ENCODE data around the gene ZNF165. TPM values are rescaled to one million over a fixed set of nuclear protein-coding genes. Genes with fewer than 3 reads are reported as not detected.
A peak's percentile ranks its signal among the peaks of the same experiment; 100 is the strongest.
"Not testable (repeated sequence)": the region's sequence is repeated elsewhere in the genome, so short reads cannot be mapped to it uniquely, and the experiment has no call there.

The ZNF165 gene
- total RNA-seq, 2 experiments from 2014 or later, result 5.1 to 5.5 TPM

- POLR2A ChIA-PET, result interaction anchor here (0.9 to 1.8 kb wide), 2 partner anchors 8 to 16 kb away, joined by 4 read pairs; no protein-coding TSS in a partner anchor
- no peaks in the 10 kb centered on the region for H3K36me3 ChIP-seq (ENCODE audit: insufficient read depth, low read length)
- H3K27ac ChIP-seq (ENCODE audit: low read depth in 1 of 2, low read length in 2 of 2), result no peak overlapping the region
- DNase-seq, result no peak
- H3K27me3 ChIP-seq (ENCODE audit: control insufficient read depth in 1 of 2, insufficient read depth in 2 of 2, low read length in 2 of 2), result peaks cover 4 to 9% of the 10 kb centered on the region in 2 experiments
- Mint-ChIP-seq H3K9me3 (peaks cover 25% of the 10 kb centered on the region), H3K27ac (no peak overlapping the region), H3K27me3 (peaks cover 22% of the 10 kb centered on the region), H3K4me3 (no peak overlapping the region), H3K4me1 (ENCODE audit: low read depth) (no peaks in the 10 kb centered on the region), H3K36me3 (ENCODE audit: low read depth) (peaks cover 50% of the 10 kb centered on the region)
- CTCF ChIA-PET, result no interaction called here
- peaks cover 4% of the 10 kb centered on the region for H3K4me1 ChIP-seq (ENCODE audit: insufficient read depth, low read length)
- no peak for ATAC-seq (ENCODE audit: poor library complexity)
- peaks cover 9 to 39% of the 10 kb centered on the region in 2 experiments for H3K9me3 ChIP-seq (ENCODE audit: control insufficient read depth in 1 of 2, insufficient read depth in 1 of 2, low read length in 2 of 2)
- H3K4me3 ChIP-seq (ENCODE audit: low read length), result no peak overlapping the region
- no peak for TF ChIP-seq CTCF (IDR thresholded peaks at IDR 0.05)
- intact Hi-C loops (cut with DNase I, micrococcal nuclease), result loop anchor here in 1 of 2 experiments (10.0 kb wide), 2 partner anchors 46 to 184 kb away; no protein-coding TSS in a partner anchor
Observed at GRCh38 chr6:28089054-28089453, 8.7 kb downstream of the ZNF165 start.

DNA sequence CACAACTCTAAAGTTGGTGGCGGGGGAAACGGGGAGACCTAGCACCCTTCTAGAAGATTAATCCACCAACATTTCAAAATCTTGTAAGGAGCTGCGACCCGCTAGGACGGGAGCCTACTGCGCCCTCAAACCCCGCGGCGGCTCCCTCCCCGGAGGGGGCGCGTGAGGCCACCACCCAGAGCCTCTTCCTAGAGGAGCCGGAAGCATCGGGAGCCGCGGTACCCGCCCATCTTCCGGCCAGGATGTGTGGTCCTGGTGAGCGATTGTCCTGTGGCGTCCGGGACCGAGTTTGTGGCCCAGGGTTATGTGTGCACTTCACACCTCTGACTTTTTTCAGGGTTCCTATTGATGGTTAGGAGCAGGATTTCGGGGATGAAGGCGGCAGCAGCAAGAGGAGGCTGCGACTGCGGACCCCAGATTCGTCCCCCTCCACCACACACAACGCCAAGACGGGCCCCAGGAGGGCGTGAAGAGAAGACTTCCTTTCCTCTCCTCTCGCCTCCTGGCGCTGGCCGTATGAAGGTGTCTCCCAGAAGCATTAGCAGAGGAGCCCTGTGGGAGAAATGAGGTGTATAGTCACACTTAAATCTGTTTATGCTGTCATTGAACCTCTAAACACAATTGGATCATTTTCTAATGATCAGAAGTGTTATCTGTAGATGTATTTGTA is 10.7 kb downstream of the ZNF165 start:
- peaks cover 25% of the 10 kb centered on the region for H3K9me3 Mint-ChIP-seq
- H3K9me3 ChIP-seq (ENCODE audit: control insufficient read depth in 1 of 2, insufficient read depth in 1 of 2, low read length in 2 of 2), result peaks cover 9 to 39% of the 10 kb centered on the region in 2 experiments
- no peak overlapping the region for H3K27ac ChIP-seq (ENCODE audit: low read depth in 1 of 2, low read length in 2 of 2)
- H3K27me3 Mint-ChIP-seq, result peaks cover 22% of the 10 kb centered on the region
- ChIA-PET POLR2A (no interaction called here), CTCF (no interaction called here)
- H3K27me3 ChIP-seq (ENCODE audit: control insufficient read depth in 1 of 2, insufficient read depth in 2 of 2, low read length in 2 of 2), result peaks cover 7 to 9% of the 10 kb centered on the region in 2 experiments
- H3K4me3 ChIP-seq (ENCODE audit: low read length), result peak overlapping the region; percentile 1
- TF ChIP-seq CTCF (IDR thresholded peaks at IDR 0.05), result no peak
- H3K4me1 ChIP-seq (ENCODE audit: insufficient read depth, low read length), result peaks cover 4% of the 10 kb centered on the region
- peaks cover 43% of the 10 kb centered on the region for H3K36me3 Mint-ChIP-seq (ENCODE audit: low read depth)
- intact Hi-C loops (cut with DNase I, micrococcal nuclease), result no loop called here
- no peaks in the 10 kb centered on the region for H3K4me1 Mint-ChIP-seq (ENCODE audit: low read depth)
- ATAC-seq (ENCODE audit: poor library complexity), result no peak
- DNase-seq, result no peak
- no peak overlapping the region for H3K4me3 Mint-ChIP-seq
- H3K27ac Mint-ChIP-seq, result no peak overlapping the region
- H3K36me3 ChIP-seq (ENCODE audit: insufficient read depth, low read length), result no peaks in the 10 kb centered on the region

DNA sequence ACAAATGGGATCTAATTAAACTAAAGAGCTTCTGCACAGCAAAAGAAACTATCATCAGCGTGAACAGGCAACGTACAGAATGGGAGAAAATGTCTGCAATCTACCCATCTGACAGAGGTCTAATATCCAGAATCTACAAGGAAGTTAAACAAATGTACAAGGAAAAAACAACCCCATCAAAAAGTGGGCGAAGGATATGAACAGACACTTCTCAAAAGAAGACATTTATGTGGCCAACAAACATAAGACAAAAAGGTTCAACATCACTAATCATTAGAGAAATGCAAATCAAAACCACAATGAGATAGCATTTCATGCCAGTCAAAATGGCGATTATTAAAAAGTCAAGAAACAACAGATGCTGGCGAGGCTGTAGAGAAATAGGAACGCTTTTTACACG is 21.9 kb downstream of the ZNF165 start:
- H3K27ac Mint-ChIP-seq; POLR2A ChIA-PET; DNase-seq; H3K36me3 Mint-ChIP-seq (ENCODE audit: low read depth); H3K27me3 Mint-ChIP-seq; H3K36me3 ChIP-seq (ENCODE audit: insufficient read depth, low read length); CTCF ChIA-PET; H3K4me3 ChIP-seq (ENCODE audit: low read length); H3K9me3 ChIP-seq (ENCODE audit: control insufficient read depth in 1 of 2, insufficient read depth in 1 of 2, low read length in 2 of 2); H3K9me3 Mint-ChIP-seq; H3K27ac ChIP-seq (ENCODE audit: low read depth in 1 of 2, low read length in 2 of 2); ATAC-seq (ENCODE audit: poor library complexity); H3K27me3 ChIP-seq (ENCODE audit: control insufficient read depth in 1 of 2, insufficient read depth in 2 of 2, low read length in 2 of 2); intact Hi-C loops (cut with DNase I, micrococcal nuclease): not testable (repeated sequence)
- peaks cover 13% of the 10 kb centered on the region for H3K4me1 Mint-ChIP-seq (ENCODE audit: low read depth)
- peaks cover 10% of the 10 kb centered on the region for H3K4me1 ChIP-seq (ENCODE audit: insufficient read depth, low read length)
- peak overlapping the region; percentile 70 for H3K4me3 Mint-ChIP-seq

DNA sequence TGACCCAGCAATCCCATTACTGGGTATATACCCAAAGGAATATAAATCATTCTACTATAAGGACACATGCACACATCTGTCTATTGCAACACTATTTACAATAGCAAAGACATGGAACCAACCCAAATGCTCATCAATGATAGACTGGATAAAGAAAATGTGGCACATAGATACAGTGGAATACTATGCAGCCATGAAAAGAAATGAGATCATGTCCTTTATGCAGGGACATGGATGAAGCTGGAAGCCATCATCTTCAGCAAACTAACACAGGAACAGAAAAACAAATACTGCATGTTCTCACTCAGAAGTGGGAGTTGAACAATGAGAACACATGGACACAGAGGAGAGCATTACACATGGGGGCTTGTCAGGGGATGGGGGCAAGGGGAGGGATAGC is 22.3 kb downstream of the ZNF165 start:
- H3K36me3 ChIP-seq (ENCODE audit: insufficient read depth, low read length); H3K27me3 Mint-ChIP-seq; H3K27ac ChIP-seq (ENCODE audit: low read depth in 1 of 2, low read length in 2 of 2); CTCF ChIA-PET; DNase-seq; H3K36me3 Mint-ChIP-seq (ENCODE audit: low read depth); H3K4me3 ChIP-seq (ENCODE audit: low read length); H3K27me3 ChIP-seq (ENCODE audit: control insufficient read depth in 1 of 2, insufficient read depth in 2 of 2, low read length in 2 of 2); H3K9me3 Mint-ChIP-seq; ATAC-seq (ENCODE audit: poor library complexity); H3K9me3 ChIP-seq (ENCODE audit: control insufficient read depth in 1 of 2, insufficient read depth in 1 of 2, low read length in 2 of 2); intact Hi-C loops (cut with DNase I, micrococcal nuclease): not testable (repeated sequence)
- POLR2A ChIA-PET, result interaction anchor here (0.6 kb wide), 1 partner anchor 37 kb away, joined by 4 read pairs; no protein-coding TSS in a partner anchor
- peaks cover 13% of the 10 kb centered on the region for H3K4me1 Mint-ChIP-seq (ENCODE audit: low read depth)
- H3K27ac Mint-ChIP-seq, result peak overlapping the region; percentile 15
- peak overlapping the region; percentile 70 for H3K4me3 Mint-ChIP-seq
- H3K4me1 ChIP-seq (ENCODE audit: insufficient read depth, low read length), result peaks cover 10% of the 10 kb centered on the region
